K562 (cell line): ENCODE results near the gene SZT2. TPM values are rescaled to one million over a fixed set of nuclear protein-coding genes. Genes with fewer than 3 reads are reported as not detected.

ENCODE experiments used
- BHLHE40 ChIP-seq: IDR thresholded peaks from 2 replicates; pipeline ENCODE4 v1.6.1; 2011; ENCODE audit warnings: low read length, improper control_type of control experiment
- CREB5 ChIP-seq: fragments of 250-450 bp; sonication (Bioruptor Pico); IDR thresholded peaks from 2 replicates; pipeline ENCODE4 v1.5.0; 2020; ENCODE audit warnings: mild to moderate bottlenecking
- FIP1L1 ChIP-seq: fragments of 200-400 bp; formaldehyde crosslinking; IDR thresholded peaks from 2 replicates; pipeline ENCODE4 v1.6.1; 2018; ENCODE audit warnings: mild to moderate bottlenecking, low read depth, low read length; ENCODE audit not compliant: poor library complexity, severe bottlenecking
- FOS ChIP-seq: IDR thresholded peaks from 3 replicates; pipeline ENCODE4 v1.6.1; 2011; ENCODE audit not compliant: insufficient read length; ENCODE audit errors: extremely low read depth
- FOSL1 ChIP-seq: fragments of 200-800 bp; sonication (Bioruptor generic); conservative IDR thresholded peaks from 2 replicates; pipeline ENCODE4 v1.6.1; 2016; ENCODE audit warnings: missing genetic modification characterization, missing compliant biosample characterization
- FOXK1 ChIP-seq: sonication (generic); formaldehyde crosslinking; IDR thresholded peaks from 2 replicates; pipeline ENCODE4 v1.8.0; 2022; ENCODE audit warnings: missing genetic modification reagents, mild to moderate bottlenecking, borderline replicate concordance
- MAX ChIP-seq: sonication (generic); formaldehyde crosslinking; IDR thresholded peaks from 2 replicates; pipeline ENCODE4 v1.9.0; 2022; ENCODE audit warnings: mild to moderate bottlenecking, missing genetic modification reagents
- MEF2A ChIP-seq: IDR thresholded peaks from 2 replicates; pipeline ENCODE4 v1.6.1; 2011; ENCODE audit warnings: low read depth, mild to moderate bottlenecking, low read length, moderate library complexity; ENCODE audit not compliant: control insufficient read depth
- NKRF ChIP-seq: fragments of 450-650 bp; IDR thresholded peaks from 2 replicates; pipeline ENCODE4 v1.6.1; 2016; ENCODE audit warnings: borderline replicate concordance
- PHB2 ChIP-seq: fragments of 450-650 bp; IDR thresholded peaks from 2 replicates; pipeline ENCODE4 v1.6.1; 2017; ENCODE audit warnings: low read depth
- RBFOX2 ChIP-seq: fragments of 200-400 bp; formaldehyde crosslinking; IDR thresholded peaks from 2 replicates; pipeline ENCODE4 v1.6.1; 2017; ENCODE audit warnings: low read depth, mild to moderate bottlenecking, low read length, moderate library complexity
- RBM39 ChIP-seq: fragments of 200-400 bp; formaldehyde crosslinking; optimal IDR thresholded peaks from 2 replicates; pipeline ENCODE3; 2018; ENCODE audit warnings: low read depth, low read length
- RHOXF2B ChIP-seq: fragments of 250-450 bp; sonication (Bioruptor Pico); conservative IDR thresholded peaks from 2 replicates; pipeline ENCODE4 v1.5.1; 2021
- SMARCA5 ChIP-seq: fragments of 450-650 bp; IDR thresholded peaks from 2 replicates; pipeline ENCODE4 v1.6.1; 2016
- ZFX ChIP-seq: sonication (generic); formaldehyde crosslinking; IDR thresholded peaks from 2 replicates; pipeline ENCODE4 v1.8.0; 2022; ENCODE audit warnings: mild to moderate bottlenecking, missing genetic modification reagents, moderate library complexity
- ZNF12 ChIP-seq: sonication (generic); formaldehyde crosslinking; IDR thresholded peaks from 2 replicates; pipeline ENCODE4 v1.4.0; 2020; ENCODE audit warnings: mild to moderate bottlenecking, missing genetic modification reagents
- polyA plus RNA-seq, 8 experiments: library from polyadenylated mRNA; depleted of rRNA in 4 of 8; stranded (reverse) in 5 of 8; unstranded in 3 of 8; fragments of >200 nt; fragmentation: Nextera tagmentation in 2 of 8; fragmentation: Illumina TruSeq in 1 of 8; extraction: Ambion mirVana in 2 of 8; extraction: Trizol in 1 of 8; gene quantifications; 2 replicates each; pipeline versions ENCODE4 v1.2.1 to v1.2.3, GENCODE V29; 2011 to 2014; ENCODE audit warnings: inconsistent platforms in 1 of 8, missing spikeins in 1 of 8
- total RNA-seq, 7 experiments: library from RNA; depleted of rRNA in 6 of 7; stranded (reverse); fragments of >200 nt in 6 of 7; fragmentation: Illumina TruSeq in 2 of 7; extraction: Trizol in 2 of 7; gene quantifications; 2 replicates each; pipeline versions ENCODE4 v1.2.1 to v1.2.3, GENCODE V29; 2011 to 2021; ENCODE audit warnings: low replicate concordance in 1 of 7
- TF ChIP-seq, protein P1 (sequence below), 2 experiments: fragments of 200-800 bp in 1 of 2; sonication (Bioruptor generic) in 1 of 2; sonication (generic) in 1 of 2; formaldehyde crosslinking in 1 of 2; IDR thresholded peaks in 1 of 2; conservative IDR thresholded peaks in 1 of 2; 2 replicates each; pipeline versions ENCODE4 v1.5.0 to v1.6.1; 2016 to 2020; ENCODE audit warnings: missing compliant biosample characterization in 1 of 2, missing genetic modification characterization in 1 of 2, missing genetic modification reagents in 1 of 2
- TF ChIP-seq, protein P2 (sequence below): fragments of 250-450 bp; sonication (Bioruptor Pico); IDR thresholded peaks from 2 replicates; pipeline ENCODE4 v1.5.0; 2022; ENCODE audit warnings: mild to moderate bottlenecking
- TF ChIP-seq, protein P3 (sequence below): fragments of 450-650 bp; IDR thresholded peaks from 2 replicates; pipeline ENCODE4 v1.6.1; 2016

SZT2 gene
- total and polyA plus RNA-seq, 9 of the 15 experiments (the other 6 are each of a cell fraction or from before 2014, with no cell fraction given): 0.88 to 31.0 (median 12.8) TPM

- TF ChIP-seq, protein P1, sequence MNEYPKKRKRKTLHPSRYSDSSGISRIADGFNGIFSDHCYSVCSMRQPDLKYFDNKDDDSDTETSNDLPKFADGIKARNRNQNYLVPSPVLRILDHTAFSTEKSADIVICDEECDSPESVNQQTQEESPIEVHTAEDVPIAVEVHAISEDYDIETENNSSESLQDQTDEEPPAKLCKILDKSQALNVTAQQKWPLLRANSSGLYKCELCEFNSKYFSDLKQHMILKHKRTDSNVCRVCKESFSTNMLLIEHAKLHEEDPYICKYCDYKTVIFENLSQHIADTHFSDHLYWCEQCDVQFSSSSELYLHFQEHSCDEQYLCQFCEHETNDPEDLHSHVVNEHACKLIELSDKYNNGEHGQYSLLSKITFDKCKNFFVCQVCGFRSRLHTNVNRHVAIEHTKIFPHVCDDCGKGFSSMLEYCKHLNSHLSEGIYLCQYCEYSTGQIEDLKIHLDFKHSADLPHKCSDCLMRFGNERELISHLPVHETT (CRISPR knock-in tag; conservative IDR thresholded peaks at IDR 0.05 in 1 of 2, IDR thresholded peaks at IDR 0.05 in 1 of 2): peak in 1 of 2 experiments; percentile 90; a peak in 2 of 4 replicates
- TF ChIP-seq SMARCA5 (peak; percentile 58; the same call in 1 of the 2 replicates), FOXK1 (CRISPR knock-in tag) (peak; percentile 70; the same call in 1 of the 2 replicates), ZNF12 (CRISPR knock-in tag) (peak; percentile 58; the same call in 1 of the 2 replicates), FOSL1 (tag) (peak; percentile 67), FOS (no peak), CREB5 (no peak), NKRF (peak; percentile 83), RBM39 (no peak), RBFOX2 (peak; percentile 89), MAX (CRISPR knock-in tag) (peak; percentile 93), ZFX (CRISPR knock-in tag) (peak; percentile 97), RHOXF2B (CRISPR knock-in tag) (no peak), PHB2 (no peak), MEF2A (no peak), FIP1L1 (peak; percentile 73), BHLHE40 (peak; percentile 67)
- TF ChIP-seq, protein P2, sequence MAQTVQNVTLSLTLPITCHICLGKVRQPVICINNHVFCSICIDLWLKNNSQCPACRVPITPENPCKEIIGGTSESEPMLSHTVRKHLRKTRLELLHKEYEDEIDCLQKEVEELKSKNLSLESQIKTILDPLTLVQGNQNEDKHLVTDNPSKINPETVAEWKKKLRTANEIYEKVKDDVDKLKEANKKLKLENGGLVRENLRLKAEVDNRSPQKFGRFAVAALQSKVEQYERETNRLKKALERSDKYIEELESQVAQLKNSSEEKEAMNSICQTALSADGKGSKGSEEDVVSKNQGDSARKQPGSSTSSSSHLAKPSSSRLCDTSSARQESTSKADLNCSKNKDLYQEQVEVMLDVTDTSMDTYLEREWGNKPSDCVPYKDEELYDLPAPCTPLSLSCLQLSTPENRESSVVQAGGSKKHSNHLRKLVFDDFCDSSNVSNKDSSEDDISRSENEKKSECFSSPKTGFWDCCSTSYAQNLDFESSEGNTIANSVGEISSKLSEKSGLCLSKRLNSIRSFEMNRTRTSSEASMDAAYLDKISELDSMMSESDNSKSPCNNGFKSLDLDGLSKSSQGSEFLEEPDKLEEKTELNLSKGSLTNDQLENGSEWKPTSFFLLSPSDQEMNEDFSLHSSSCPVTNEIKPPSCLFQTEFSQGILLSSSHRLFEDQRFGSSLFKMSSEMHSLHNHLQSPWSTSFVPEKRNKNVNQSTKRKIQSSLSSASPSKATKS (CRISPR knock-in tag): no peak
- TF ChIP-seq, protein P3, sequence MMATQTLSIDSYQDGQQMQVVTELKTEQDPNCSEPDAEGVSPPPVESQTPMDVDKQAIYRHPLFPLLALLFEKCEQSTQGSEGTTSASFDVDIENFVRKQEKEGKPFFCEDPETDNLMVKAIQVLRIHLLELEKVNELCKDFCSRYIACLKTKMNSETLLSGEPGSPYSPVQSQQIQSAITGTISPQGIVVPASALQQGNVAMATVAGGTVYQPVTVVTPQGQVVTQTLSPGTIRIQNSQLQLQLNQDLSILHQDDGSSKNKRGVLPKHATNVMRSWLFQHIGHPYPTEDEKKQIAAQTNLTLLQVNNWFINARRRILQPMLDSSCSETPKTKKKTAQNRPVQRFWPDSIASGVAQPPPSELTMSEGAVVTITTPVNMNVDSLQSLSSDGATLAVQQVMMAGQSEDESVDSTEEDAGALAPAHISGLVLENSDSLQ: peak; percentile 34; the same call in 1 of the 2 replicates
These were observed 21.6 kb upstream of the SZT2 start, which contains the start of gene ELOVL1 (continued) for GRCh38 chr1:43367904-43368645.
